Measurements from ENCODE around the gene PPIL1.
A peak's percentile ranks its signal among the peaks of the same experiment; 100 is the strongest.

The PPIL1 gene

GRCh38 chr6:36884610-36885009, 10.0 kb upstream of the PPIL1 start:
- Histone ChIP-seq H3K4me3 (IDR thresholded peaks at IDR 0.05; ENCODE audit: insufficient read depth, low read depth, low read length) (no peak overlapping the region), H4K20me1 (ENCODE audit: insufficient read depth) (no peaks in the 10 kb centered on the region), H3K4me2 (no peak overlapping the region), H3K79me2 (ENCODE audit: insufficient read depth, low read depth) (0 out of 2 replicates have a peak, but pooled peaks cover 8% of the 10 kb centered on the region), H3K4me1 (ENCODE audit: low read depth, poor library complexity, severe bottlenecking) (peaks cover 25% of the 10 kb centered on the region), H3K9ac (no peak overlapping the region), H3K36me3 (ENCODE audit: insufficient read depth) (no peaks in the 10 kb centered on the region), H3K27ac (no peak overlapping the region), H3K27me3 (ENCODE audit: insufficient read depth, low read depth) (no peaks in the 10 kb centered on the region; the same call in 1 of the 2 replicates), H2AFZ (ENCODE audit: low read depth) (peak overlapping the region; percentile 85; the same call in 1 of the 2 replicates)
- TF ChIP-seq CTCF (conservative IDR thresholded peaks at IDR 0.05; ENCODE audit: low read depth, low read length): no peak

- H3K4me1 ChIP-seq (ENCODE audit: low read depth, poor library complexity, severe bottlenecking): peaks cover 16% of the 10 kb centered on the region
- no peaks in the 10 kb centered on the region; the same call in 1 of the 2 replicates for H3K36me3 ChIP-seq (ENCODE audit: insufficient read depth)
- H3K4me3 ChIP-seq (IDR thresholded peaks at IDR 0.05; ENCODE audit: insufficient read depth, low read depth, low read length): peak overlapping the region; percentile 55
- peak overlapping the region; percentile 91 for H2AFZ ChIP-seq (ENCODE audit: low read depth)
- peak overlapping the region; percentile 95 for H3K9ac ChIP-seq
- H4K20me1 ChIP-seq (ENCODE audit: insufficient read depth): no peaks in the 10 kb centered on the region
- H3K4me2 ChIP-seq: peak overlapping the region; percentile 88
- H3K79me2 ChIP-seq (ENCODE audit: insufficient read depth, low read depth): peaks cover 11% of the 10 kb centered on the region
- H3K27ac ChIP-seq: peak overlapping the region; percentile 87; the same call in 1 of the 2 replicates
- no peaks in the 10 kb centered on the region for H3K27me3 ChIP-seq (ENCODE audit: insufficient read depth, low read depth)
- no peak for TF ChIP-seq CTCF (conservative IDR thresholded peaks at IDR 0.05; ENCODE audit: low read depth, low read length)
These were observed 639 bp upstream of the PPIL1 start for GRCh38 chr6:36875250-36875633.

GRCh38 chr6:36873612-36874442, 776 bp downstream of the PPIL1 start:
- H3K4me3 ChIP-seq (IDR thresholded peaks at IDR 0.05; ENCODE audit: insufficient read depth, low read depth, low read length): peak overlapping the region; percentile 34
- peaks cover 2% of the 10 kb centered on the region; the same call in 1 of the 2 replicates for H3K36me3 ChIP-seq (ENCODE audit: insufficient read depth)

GRCh38 chr6:36873115-36873514, 1.5 kb downstream of the PPIL1 start:
- no peak for TF ChIP-seq CTCF (conservative IDR thresholded peaks at IDR 0.05; ENCODE audit: low read depth, low read length)
- Histone ChIP-seq H3K27ac (no peak overlapping the region; the same call in 1 of the 2 replicates), H3K9ac (no peak overlapping the region), H3K79me2 (ENCODE audit: insufficient read depth, low read depth) (peaks cover 11% of the 10 kb centered on the region), H4K20me1 (ENCODE audit: insufficient read depth) (no peaks in the 10 kb centered on the region), H3K4me2 (peak overlapping the region; percentile 88), H3K4me3 (IDR thresholded peaks at IDR 0.05; ENCODE audit: insufficient read depth, low read depth, low read length) (no peak overlapping the region), H3K27me3 (ENCODE audit: insufficient read depth, low read depth) (no peaks in the 10 kb centered on the region), H2AFZ (ENCODE audit: low read depth) (no peak overlapping the region), H3K36me3 (ENCODE audit: insufficient read depth) (peaks cover 2% of the 10 kb centered on the region; the same call in 1 of the 2 replicates), H3K4me1 (ENCODE audit: low read depth, poor library complexity, severe bottlenecking) (peaks cover 16% of the 10 kb centered on the region)

More at GRCh38 chr6:36873612-36874442, 776 bp downstream of the PPIL1 start:
- Histone ChIP-seq H4K20me1 (ENCODE audit: insufficient read depth) (no peaks in the 10 kb centered on the region), H3K27me3 (ENCODE audit: insufficient read depth, low read depth) (no peaks in the 10 kb centered on the region), H3K4me2 (peak overlapping the region; percentile 88), H3K9ac (peak overlapping the region; percentile 95), H3K27ac (peak overlapping the region; percentile 87), H3K4me1 (ENCODE audit: low read depth, poor library complexity, severe bottlenecking) (peaks cover 16% of the 10 kb centered on the region), H2AFZ (ENCODE audit: low read depth) (peak overlapping the region; percentile 91), H3K79me2 (ENCODE audit: insufficient read depth, low read depth) (peaks cover 11% of the 10 kb centered on the region)
- no peak for TF ChIP-seq CTCF (conservative IDR thresholded peaks at IDR 0.05; ENCODE audit: low read depth, low read length)
